PC-3 (cell line): ENCODE results near the gene CHAT. TPM values are rescaled to one million over a fixed set of nuclear protein-coding genes. Genes with fewer than 3 reads are reported as not detected.

Source experiments
- ATAC-seq: fragments of 200-7000 bp; cut with Tn5 transposase; 2 replicates; pipeline ENCODE4 v1.9.1; 2020; ENCODE audit warnings: mild to moderate bottlenecking, moderate library complexity
- BruUV-seq: library from RNA; stranded (reverse); fragments of 400-500 nt; replicated peaks from 2 replicates; lab custom pipeline; 2021; lab: Mats Ljungman, UMichigan
- CTCF ChIA-PET: fragments of 300-600 bp; sonication (Branson Sonifier 250); formaldehyde crosslinking; loops from one replicate; lab custom pipeline; 2022; ENCODE audit warnings: antibody characterized with exemption; lab: Charles Lee
- POLR2A ChIA-PET: fragments of 300-600 bp; sonication (Branson Sonifier 250); formaldehyde crosslinking; loops from one replicate; lab custom pipeline; 2022; ENCODE audit warnings: antibody characterized with exemption; ENCODE audit not compliant: unreplicated experiment; lab: Charles Lee
- DNase-seq: peaks from one replicate; pipeline ENCODE4 v3.0.0-alpha.2; 2015
- H2AFZ ChIP-seq: fragments of 300-600 bp; sonication (generic); 2 replicates; pipeline ENCODE4 v1.6.0; 2016; ENCODE audit warnings: antibody characterized with exemption, low read length
- H3F3A ChIP-seq: fragments of 300-600 bp; sonication (generic); one replicate; pipeline ENCODE4 v1.6.0; 2017; ENCODE audit warnings: antibody characterized with exemption, low read length, control low read depth, mild to moderate bottlenecking; ENCODE audit not compliant: unreplicated experiment
- H3K27ac ChIP-seq: fragments of 300-600 bp; sonication (generic); 2 replicates; pipeline ENCODE4 v1.5.1; 2016; ENCODE audit warnings: mild to moderate bottlenecking, low read length
- H3K27me3 ChIP-seq: fragments of 300-600 bp; sonication (generic); 2 replicates; pipeline ENCODE4 v1.6.1; 2016; ENCODE audit warnings: low read length, mixed read lengths
- H3K36me3 ChIP-seq: fragments of 300-600 bp; sonication (generic); 2 replicates; pipeline ENCODE4 v1.6.1; 2016; ENCODE audit warnings: low read depth, mixed run types, low read length, mixed read lengths
- H3K4me1 ChIP-seq: fragments of 300-600 bp; sonication (generic); 2 replicates; pipeline ENCODE4 v1.5.1; 2016; ENCODE audit warnings: low read length; ENCODE audit not compliant: insufficient read depth
- H3K4me2 ChIP-seq: fragments of 300-600 bp; sonication (generic); 2 replicates; pipeline ENCODE4 v1.6.0; 2016; ENCODE audit warnings: low read length
- H3K4me3 ChIP-seq: fragments of 300-600 bp; sonication (generic); 2 replicates; pipeline ENCODE4 v1.5.1; 2016; ENCODE audit warnings: mild to moderate bottlenecking, low read length, mixed read lengths
- H3K79me2 ChIP-seq: fragments of 300-600 bp; sonication (generic); 2 replicates; pipeline ENCODE4 v1.6.1; 2017; ENCODE audit warnings: low read length, mixed read lengths
- H3K9ac ChIP-seq: fragments of 300-600 bp; sonication (generic); 2 replicates; pipeline ENCODE4 v1.6.0; 2016; ENCODE audit warnings: mild to moderate bottlenecking, low read length
- H3K9me2 ChIP-seq: fragments of 300-600 bp; sonication (generic); replicated peaks from 2 replicates; pipeline ENCODE4 v1.6.1; 2016; ENCODE audit warnings: mixed run types, low read length, mixed read lengths
- H3K9me3 ChIP-seq: fragments of 300-600 bp; sonication (generic); 2 replicates; pipeline ENCODE4 v1.6.1; 2016; ENCODE audit warnings: low read length, mixed read lengths
- H4K20me1 ChIP-seq: fragments of 300-600 bp; sonication (generic); 2 replicates; pipeline ENCODE4 v1.6.1; 2016; ENCODE audit warnings: low read length, mixed read lengths
- EZH2 ChIP-seq: fragments of 300-600 bp; sonication (generic); IDR thresholded peaks from one replicate; pipeline ENCODE4 v1.6.1; 2017; ENCODE audit warnings: antibody characterized with exemption, mild to moderate bottlenecking, low read length; ENCODE audit not compliant: unreplicated experiment
- EZH2phosphoT487 ChIP-seq: fragments of 300-600 bp; sonication (generic); IDR thresholded peaks from 2 replicates; pipeline ENCODE4 v1.6.1; 2018; ENCODE audit warnings: mild to moderate bottlenecking, antibody characterized with exemption, low read length, borderline replicate concordance
- intact Hi-C: fragments of 100-400 bp; cut with micrococcal nuclease; formaldehyde crosslinking; loops from 2 replicates; pipeline ENCODE4 v1.9.0; 2023
- total RNA-seq: library from RNA; depleted of rRNA; stranded (reverse); fragments of >200 nt; gene quantifications from 2 replicates; pipeline ENCODE4 v1.2.3, GENCODE V29; 2014
- TF ChIP-seq, protein P1 (sequence below): fragments of 300-600 bp; sonication (generic); conservative IDR thresholded peaks from 2 replicates; pipeline ENCODE4 v1.5.1; 2017; ENCODE audit warnings: antibody characterized with exemption, low read depth, mild to moderate bottlenecking, low read length

CHAT gene
- total RNA-seq, 1 experiment from 2014 or later, result not detected

- TF ChIP-seq EZH2, result no peak
- TF ChIP-seq, protein P1, sequence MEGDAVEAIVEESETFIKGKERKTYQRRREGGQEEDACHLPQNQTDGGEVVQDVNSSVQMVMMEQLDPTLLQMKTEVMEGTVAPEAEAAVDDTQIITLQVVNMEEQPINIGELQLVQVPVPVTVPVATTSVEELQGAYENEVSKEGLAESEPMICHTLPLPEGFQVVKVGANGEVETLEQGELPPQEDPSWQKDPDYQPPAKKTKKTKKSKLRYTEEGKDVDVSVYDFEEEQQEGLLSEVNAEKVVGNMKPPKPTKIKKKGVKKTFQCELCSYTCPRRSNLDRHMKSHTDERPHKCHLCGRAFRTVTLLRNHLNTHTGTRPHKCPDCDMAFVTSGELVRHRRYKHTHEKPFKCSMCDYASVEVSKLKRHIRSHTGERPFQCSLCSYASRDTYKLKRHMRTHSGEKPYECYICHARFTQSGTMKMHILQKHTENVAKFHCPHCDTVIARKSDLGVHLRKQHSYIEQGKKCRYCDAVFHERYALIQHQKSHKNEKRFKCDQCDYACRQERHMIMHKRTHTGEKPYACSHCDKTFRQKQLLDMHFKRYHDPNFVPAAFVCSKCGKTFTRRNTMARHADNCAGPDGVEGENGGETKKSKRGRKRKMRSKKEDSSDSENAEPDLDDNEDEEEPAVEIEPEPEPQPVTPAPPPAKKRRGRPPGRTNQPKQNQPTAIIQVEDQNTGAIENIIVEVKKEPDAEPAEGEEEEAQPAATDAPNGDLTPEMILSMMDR, result no peak
- TF ChIP-seq EZH2phosphoT487, result no peak
- no peak overlapping the region for H3K27ac ChIP-seq
- no peaks in the 10 kb centered on the region for H3K9me3 ChIP-seq
- H2AFZ ChIP-seq, result no peak overlapping the region
- DNase-seq (no peak), ATAC-seq (no peak; the same call in 1 of the 2 replicates)
- H3K27me3 ChIP-seq, result peaks cover 79% of the 10 kb centered on the region
- no peaks in the 10 kb centered on the region for H3K9me2 ChIP-seq
- no peaks in the 10 kb centered on the region for H3F3A ChIP-seq
- H3K79me2 ChIP-seq, result no peaks in the 10 kb centered on the region
- no peak overlapping the region for H3K9ac ChIP-seq
- H3K4me1 ChIP-seq, result peaks cover 5% of the 10 kb centered on the region; the same call in 1 of the 2 replicates
- ChIA-PET POLR2A (no interaction called here), CTCF (no interaction called here)
- intact Hi-C loops, result no loop called here
- BruUV-seq, result no TSS peak
- H3K36me3 ChIP-seq, result no peaks in the 10 kb centered on the region
- no peak overlapping the region for H3K4me2 ChIP-seq
- no peaks in the 10 kb centered on the region; the same call in 1 of the 2 replicates for H4K20me1 ChIP-seq
- no peak overlapping the region for H3K4me3 ChIP-seq
These were observed 19.7 kb downstream of the CHAT start for GRCh38 chr10:49633327-49634068.

GRCh38 chr10:49634069-49634660, 20.3 kb downstream of the CHAT start:
- Histone ChIP-seq H3F3A (no peaks in the 10 kb centered on the region), H3K4me1 (peaks cover 5% of the 10 kb centered on the region; the same call in 1 of the 2 replicates), H3K9me2 (no peaks in the 10 kb centered on the region), H3K9me3 (no peaks in the 10 kb centered on the region), H3K27me3 (peaks cover 85% of the 10 kb centered on the region), H3K27ac (no peak overlapping the region), H3K4me3 (no peak overlapping the region), H3K79me2 (no peaks in the 10 kb centered on the region), H3K36me3 (no peaks in the 10 kb centered on the region), H4K20me1 (no peaks in the 10 kb centered on the region; the same call in 1 of the 2 replicates), H3K9ac (no peak overlapping the region), H3K4me2 (no peak overlapping the region), H2AFZ (no peak overlapping the region)
- ChIA-PET POLR2A (no interaction called here), CTCF (no interaction called here)
- no TSS peak for BruUV-seq
- TF ChIP-seq, protein P1, result no peak
- no peak for DNase-seq
- no peak for ATAC-seq
- intact Hi-C loops, result no loop called here

DNA sequence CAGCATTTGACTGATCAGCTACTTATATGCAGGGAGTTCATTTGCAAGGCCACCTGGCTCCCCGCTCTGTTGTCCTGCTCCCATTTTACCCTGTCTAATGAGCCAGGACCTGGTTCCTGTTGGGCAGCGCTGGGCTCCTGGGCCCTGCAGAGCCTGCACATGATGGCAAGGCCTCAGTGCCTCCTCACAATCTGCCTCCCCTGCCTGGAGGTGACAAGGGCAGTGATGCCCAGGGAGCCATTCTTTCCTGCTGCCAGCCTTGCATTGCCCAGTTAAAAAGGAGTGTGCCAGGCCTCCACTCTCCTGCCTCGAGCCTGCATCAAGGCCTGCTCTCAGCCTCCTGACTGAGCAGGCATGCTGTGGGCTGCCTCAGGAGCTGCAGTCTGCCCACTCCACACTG, 28.5 kb downstream of the CHAT start:
- CTCF ChIA-PET, result interaction anchor here (0.9 kb wide), 1 partner anchor 235 kb away, joined by 3 read pairs; no protein-coding TSS in a partner anchor
- H3K36me3 ChIP-seq, result no peaks in the 10 kb centered on the region
- intact Hi-C loops, result no loop called here
- TF ChIP-seq, protein P1, result no peak
- TF ChIP-seq EZH2phosphoT487, result no peak
- no peak for TF ChIP-seq EZH2
- ATAC-seq, result no peak
- no peak overlapping the region for H3K27ac ChIP-seq
- no peak overlapping the region for H3K4me3 ChIP-seq
- H3K4me2 ChIP-seq, result no peak overlapping the region
- H3K9me3 ChIP-seq, result no peaks in the 10 kb centered on the region
- DNase-seq, result no peak
- H2AFZ ChIP-seq, result no peak overlapping the region
- peaks cover 96% of the 10 kb centered on the region for H3K27me3 ChIP-seq
- no peaks in the 10 kb centered on the region for H4K20me1 ChIP-seq
- no peaks in the 10 kb centered on the region for H3K4me1 ChIP-seq
- no TSS peak for BruUV-seq
- POLR2A ChIA-PET, result no interaction called here
- no peak overlapping the region for H3K9ac ChIP-seq
- no peaks in the 10 kb centered on the region for H3K9me2 ChIP-seq
- H3F3A ChIP-seq, result no peaks in the 10 kb centered on the region
- H3K79me2 ChIP-seq, result no peaks in the 10 kb centered on the region
